Urinary bladder (tissue), 4 donors: ENCODE data around the gene TOP1. TPM values are rescaled to one million over a fixed set of nuclear protein-coding genes. Genes with fewer than 3 reads are reported as not detected.

ENCODE experiments used
- DNase-seq: peaks from one replicate; pipeline ENCODE4 v3.0.0-alpha.2; 2015; ENCODE audit errors: extremely low spot score
- H3K27ac ChIP-seq: one replicate; pipeline ENCODE4 v1.5.1; 2013; ENCODE audit warnings: low read depth, mild to moderate bottlenecking, moderate library complexity
- H3K36me3 ChIP-seq: one replicate; pipeline ENCODE4 v1.6.1; 2013; ENCODE audit warnings: mild to moderate bottlenecking, moderate library complexity; ENCODE audit not compliant: insufficient read depth
- H3K4me1 ChIP-seq: one replicate; pipeline ENCODE4 v1.6.1; 2013; ENCODE audit warnings: mild to moderate bottlenecking, moderate library complexity; ENCODE audit not compliant: insufficient read depth
- H3K4me3 ChIP-seq: one replicate; pipeline ENCODE4 v1.5.1; 2013; ENCODE audit warnings: low read depth, low read length
- WGBS: extraction: QIAGEN DNeasy Blood & Tissue Kit; methylation state at CpG from one replicate; pipeline ENCODE4 v1.1.7; 2013; 5-methylcytosine and 5-hydroxymethylcytosine counted together
- polyA plus RNA-seq: library from polyadenylated mRNA; stranded (reverse); fragments of 200-250 nt; gene quantifications from one replicate; pipeline ENCODE4 v1.2.3, GENCODE V29; 2013
- total RNA-seq: library from RNA; depleted of rRNA; stranded (reverse); fragments of >200 nt; gene quantifications from one replicate; pipeline ENCODE4 v1.2.3, GENCODE V29; 2014
- donor health status: healthy with polysubstance abuse.
- donor health status: healthy.

TOP1 gene
- total and polyA plus RNA-seq, 2 donors = 26.9 to 29.2 TPM

DNA sequence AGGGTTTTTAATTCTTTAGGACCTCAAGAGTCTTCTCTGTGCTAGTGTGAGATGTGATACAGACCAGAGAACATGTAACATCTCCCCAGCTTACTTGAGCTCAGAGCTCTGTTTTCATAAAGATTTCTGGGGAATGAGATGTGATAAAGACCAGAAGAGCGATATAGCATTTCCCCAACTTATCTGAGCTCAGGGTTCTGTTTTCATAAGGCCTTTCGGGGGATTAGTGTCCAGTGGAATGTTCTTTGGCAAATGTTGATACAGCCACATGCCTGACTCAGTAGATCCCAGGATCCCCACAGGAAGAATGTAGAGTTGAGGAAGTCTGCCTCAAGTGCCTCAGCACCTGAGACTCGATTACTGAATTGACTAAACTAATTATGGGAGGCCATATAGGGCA, 18.7 kb upstream of the TOP1 start:
- H3K36me3 ChIP-seq = no peaks in the 10 kb centered on the region
- H3K4me3 ChIP-seq = no peak overlapping the region
- no peak for DNase-seq
- H3K4me1 ChIP-seq = peaks cover 2% of the 10 kb centered on the region
- WGBS = 33% methylated on average over 3 of the region's 3 CpGs
- H3K27ac ChIP-seq = no peak overlapping the region

DNA sequence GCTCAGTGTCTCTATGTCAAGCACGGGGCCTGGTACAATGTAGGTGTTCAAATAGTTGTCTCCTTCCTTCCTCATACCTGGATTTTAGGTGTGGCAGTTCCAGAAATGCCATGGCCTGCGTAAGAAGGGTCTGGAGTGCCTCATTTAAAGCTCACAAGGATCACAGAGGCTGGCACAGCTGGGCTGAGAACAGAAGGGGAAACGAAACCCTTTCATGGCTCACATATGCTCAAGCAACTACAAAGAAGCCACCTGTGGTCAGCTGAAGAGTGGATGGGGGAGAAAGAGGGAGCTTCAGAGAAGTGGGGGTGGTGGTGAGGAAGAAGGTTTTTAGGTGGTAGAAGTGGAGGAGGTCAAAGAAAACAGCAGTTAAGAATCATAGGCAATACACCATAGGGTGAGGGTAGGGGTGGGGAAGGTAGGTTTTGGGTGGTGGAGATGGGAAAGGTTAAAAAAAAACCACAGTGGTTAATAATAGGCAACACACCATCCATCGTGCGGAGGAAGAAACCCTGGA, 17.0 kb upstream of the TOP1 start:
- peaks cover 2% of the 10 kb centered on the region for H3K4me1 ChIP-seq
- DNase-seq = no peak
- no peaks in the 10 kb centered on the region for H3K36me3 ChIP-seq
- H3K4me3 ChIP-seq = no peak overlapping the region
- 81% methylated on average over 5 of the region's 5 CpGs for WGBS
- no peak overlapping the region for H3K27ac ChIP-seq

DNA sequence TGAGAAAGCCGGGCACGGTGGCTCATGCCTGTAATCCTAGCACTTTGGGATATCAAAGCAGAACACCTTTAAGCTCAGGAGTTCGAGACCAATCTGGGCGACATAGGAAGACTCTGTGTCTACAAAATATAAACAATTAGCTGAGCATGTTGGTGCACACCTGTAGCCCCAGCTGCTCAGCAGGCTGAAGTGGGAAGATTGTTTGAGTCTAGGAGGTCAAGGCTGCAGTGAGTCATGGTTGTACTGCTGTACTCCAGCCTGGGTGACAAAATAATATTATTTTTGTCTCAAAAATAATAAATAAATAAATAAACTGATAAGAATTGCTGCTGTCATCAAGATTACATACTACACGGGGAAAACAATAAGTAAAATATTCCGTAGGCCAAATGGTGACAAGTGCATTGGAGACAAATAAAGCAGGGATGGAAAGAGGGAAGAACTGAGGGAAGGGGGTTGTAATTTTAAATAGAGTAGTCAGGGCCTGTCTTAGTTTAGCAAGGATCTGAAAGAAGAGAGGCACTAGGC, 14.0 kb upstream of the TOP1 start:
- Histone ChIP-seq H3K36me3 (no peaks in the 10 kb centered on the region), H3K27ac (no peak overlapping the region), H3K4me3 (no peak overlapping the region), H3K4me1 (no peaks in the 10 kb centered on the region)
- DNase-seq = no peak
- WGBS = 85% methylated on average over 6 of the region's 6 CpGs

DNA sequence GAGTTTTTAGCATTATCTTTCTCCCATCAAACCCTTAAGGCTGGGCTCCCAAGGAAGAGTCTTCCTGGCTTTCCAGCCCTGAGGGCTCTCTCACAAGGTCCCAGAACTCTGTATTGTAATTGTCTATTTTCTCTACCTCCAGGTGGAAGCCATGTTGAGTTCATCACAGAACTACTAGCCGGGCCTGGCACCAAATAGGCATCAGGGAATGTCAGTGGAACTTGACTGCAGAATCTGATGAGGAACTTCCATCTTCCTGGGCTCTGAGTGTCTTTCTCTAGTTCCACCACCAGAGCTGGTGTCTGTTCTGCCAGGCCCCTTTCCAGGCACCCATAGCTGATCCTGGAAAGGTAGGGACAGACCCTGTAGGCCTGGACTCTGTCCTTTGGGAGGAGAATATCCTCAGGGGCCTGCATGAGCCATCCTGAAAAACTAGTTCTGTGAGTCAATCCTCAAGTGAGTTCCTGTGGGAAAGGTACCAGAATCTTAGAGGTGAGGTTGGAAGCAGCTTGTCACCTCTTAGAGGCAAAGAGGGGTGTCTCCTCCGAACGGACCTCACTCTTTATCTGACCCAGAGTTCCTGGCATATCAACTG, 11.1 kb upstream of the TOP1 start:
- DNase-seq = no peak
- H3K36me3 ChIP-seq = no peaks in the 10 kb centered on the region
- 83% methylated on average over 3 of the region's 3 CpGs for WGBS
- no peak overlapping the region for H3K4me3 ChIP-seq
- no peak overlapping the region for H3K27ac ChIP-seq
- no peaks in the 10 kb centered on the region for H3K4me1 ChIP-seq

DNA sequence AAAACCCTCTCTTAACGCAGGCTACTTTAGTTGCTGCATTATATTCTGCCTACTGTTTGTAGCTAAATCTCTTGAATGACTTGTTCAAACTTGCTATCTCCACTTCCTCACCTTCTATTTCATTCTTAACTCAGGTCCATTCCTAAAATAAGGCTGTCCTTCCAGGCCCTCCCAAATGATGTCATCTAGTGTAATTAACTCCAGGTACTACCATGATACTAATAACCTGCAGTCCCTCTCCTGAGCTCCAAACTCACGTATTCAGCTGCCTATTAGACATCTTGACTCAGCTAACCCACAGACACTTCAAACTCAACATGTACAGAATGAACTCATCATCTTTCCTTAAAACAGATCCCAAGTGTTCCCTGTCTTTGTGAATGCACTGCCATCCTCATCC, 10.5 kb upstream of the TOP1 start:
- Histone ChIP-seq H3K4me3 (no peak overlapping the region), H3K36me3 (no peaks in the 10 kb centered on the region), H3K4me1 (no peaks in the 10 kb centered on the region), H3K27ac (no peak overlapping the region)
- 82% methylated on average over 2 of the region's 2 CpGs for WGBS
- no peak for DNase-seq

DNA sequence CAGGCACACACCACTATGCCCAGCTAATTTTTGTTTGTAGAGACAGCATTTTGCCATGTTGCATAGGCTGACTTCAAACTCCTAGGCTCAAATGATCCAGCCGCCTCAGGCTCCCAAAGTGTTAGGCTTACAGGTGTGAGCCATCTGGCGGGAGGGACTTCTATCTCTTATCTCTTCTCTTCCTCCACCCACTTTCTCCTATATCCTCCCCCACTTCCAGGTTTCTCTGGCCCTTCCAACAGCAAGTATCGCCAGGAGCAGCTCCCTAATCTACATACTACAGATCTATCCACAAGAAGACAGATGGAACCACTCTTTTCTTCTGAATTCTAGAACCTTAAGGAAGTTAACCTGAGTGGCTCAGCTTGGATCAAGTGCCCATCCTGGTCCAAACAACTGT, 5.1 kb upstream of the TOP1 start:
- no peak for DNase-seq
- H3K4me3 ChIP-seq = no peak overlapping the region
- no peak overlapping the region for H3K27ac ChIP-seq
- WGBS = 80% methylated on average over 3 of the region's 3 CpGs
- H3K4me1 ChIP-seq = no peaks in the 10 kb centered on the region
- H3K36me3 ChIP-seq = no peaks in the 10 kb centered on the region

DNA sequence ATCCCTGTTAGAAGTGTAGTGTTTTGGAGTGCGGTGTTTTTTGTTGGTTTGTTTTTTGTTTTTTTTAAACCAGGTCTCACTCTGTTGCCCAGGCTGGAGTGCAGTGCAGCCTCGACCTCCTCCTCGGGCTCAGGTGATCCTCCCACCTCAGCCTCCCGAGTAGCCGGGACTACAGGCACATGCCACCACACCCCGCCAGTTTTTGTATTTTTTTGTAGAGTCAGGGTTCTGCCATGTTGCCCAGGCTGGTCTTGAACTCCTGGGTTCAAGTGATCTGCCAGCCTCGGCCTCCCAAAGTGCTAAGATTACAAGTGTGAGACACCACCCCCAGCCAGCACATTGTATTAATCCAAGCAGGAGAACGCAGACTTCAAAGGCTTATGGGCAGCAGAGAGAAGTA, 1.3 kb upstream of the TOP1 start:
- H3K27ac ChIP-seq = no peak overlapping the region
- WGBS = 85% methylated on average over 8 of the region's 8 CpGs
- H3K36me3 ChIP-seq = no peaks in the 10 kb centered on the region
- H3K4me1 ChIP-seq = peaks cover 3% of the 10 kb centered on the region
- no peak overlapping the region for H3K4me3 ChIP-seq
- DNase-seq = no peak

DNA sequence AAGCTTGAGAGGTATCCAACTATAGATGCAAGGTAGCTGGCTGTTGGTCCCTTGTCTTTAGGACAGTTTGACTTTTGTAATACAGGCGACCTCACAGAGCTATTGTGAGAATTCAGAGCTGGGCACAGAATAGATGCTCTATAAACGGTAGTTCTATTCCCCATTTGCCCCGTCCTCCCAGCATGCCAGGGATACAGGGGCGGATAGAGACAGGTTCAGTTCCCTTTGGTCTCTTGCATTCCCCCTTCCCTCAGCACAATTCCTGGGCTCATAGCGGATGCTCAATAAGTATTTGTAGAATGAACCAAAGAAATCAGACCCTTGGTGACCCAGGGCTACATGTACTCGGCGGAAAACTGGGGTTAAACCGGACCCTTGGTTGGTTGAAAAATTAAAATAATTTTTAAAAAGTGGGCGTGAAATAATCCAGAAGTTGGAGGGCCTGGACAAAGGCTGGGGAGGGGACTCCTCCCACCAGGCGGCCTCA, 707 bp upstream of the TOP1 start:
- no peak for DNase-seq
- Histone ChIP-seq H3K27ac (no peak overlapping the region), H3K4me3 (no peak overlapping the region), H3K36me3 (no peaks in the 10 kb centered on the region), H3K4me1 (peaks cover 5% of the 10 kb centered on the region)
- 29% methylated on average over 10 of the region's 10 CpGs for WGBS

DNA sequence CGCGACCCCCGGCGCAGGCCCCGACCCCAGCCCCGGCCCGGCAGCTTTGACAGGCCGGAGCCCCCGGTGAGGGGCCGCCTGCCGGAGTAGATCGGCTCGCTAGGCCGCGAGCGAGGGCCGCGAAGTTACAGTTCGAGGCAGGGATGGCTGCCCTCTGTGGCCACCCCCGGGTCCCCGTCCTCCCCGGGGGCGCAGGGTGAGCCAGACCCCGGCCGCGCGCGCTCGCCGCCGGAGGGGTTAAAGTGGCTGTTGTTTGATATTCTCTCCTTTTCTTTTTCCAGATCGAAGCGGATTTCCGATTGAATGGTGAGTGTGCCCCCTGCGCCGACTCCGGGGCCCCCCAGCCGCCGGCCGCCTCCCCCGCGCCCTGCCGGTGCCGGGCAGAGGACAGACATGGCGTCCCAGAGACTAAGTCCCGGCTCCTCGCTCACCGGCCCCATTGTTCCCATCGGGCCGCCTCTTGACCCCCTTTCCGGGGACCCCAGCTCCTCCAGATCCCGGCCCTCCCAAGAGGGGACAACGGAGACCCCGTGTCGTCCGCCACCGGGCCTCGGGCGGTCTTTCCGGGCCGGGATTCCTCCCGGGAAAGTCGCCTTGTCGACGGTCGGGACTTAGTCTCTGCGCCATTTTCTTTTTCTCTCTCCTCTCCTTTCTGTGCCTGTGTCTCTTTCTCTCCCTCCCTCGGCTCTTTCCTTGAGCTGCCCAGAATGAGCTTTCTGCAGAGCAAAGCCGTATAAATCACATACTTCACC, 704 bp downstream of the TOP1 start:
- peaks cover 5% of the 10 kb centered on the region for H3K4me1 ChIP-seq

DNA sequence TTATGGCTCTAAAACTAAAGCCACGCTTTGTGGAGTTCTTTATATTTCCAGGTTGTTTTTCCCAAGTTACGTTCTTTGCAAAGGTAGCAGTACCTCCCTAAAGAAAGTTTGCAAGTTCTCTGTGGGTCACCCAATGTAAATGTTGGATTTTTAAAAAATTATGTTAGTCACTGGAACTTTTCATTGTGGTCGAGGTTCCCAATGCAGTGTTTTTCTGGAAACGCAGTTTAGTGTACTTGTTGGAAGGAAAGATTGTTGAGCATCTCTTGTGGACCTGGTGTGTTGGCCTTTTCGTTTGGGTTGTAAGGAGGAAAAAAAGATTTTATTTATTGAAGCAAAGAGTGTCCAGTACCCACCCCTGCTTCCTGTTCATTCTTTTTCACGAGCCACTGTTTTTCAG, 1.4 kb downstream of the TOP1 start:
- H3K4me1 ChIP-seq = peaks cover 5% of the 10 kb centered on the region
- 10% methylated on average over 6 of the region's 6 CpGs for WGBS
- no peak overlapping the region for H3K27ac ChIP-seq

More for the DNA sequence above, 704 bp downstream of the TOP1 start:
- no peaks in the 10 kb centered on the region for H3K36me3 ChIP-seq
- peak overlapping the region; percentile 98 for H3K4me3 ChIP-seq
- H3K27ac ChIP-seq = peak overlapping the region; percentile 98
- DNase-seq = no peak
- under 1% methylated on average over 69 of the region's 69 CpGs for WGBS

DNA sequence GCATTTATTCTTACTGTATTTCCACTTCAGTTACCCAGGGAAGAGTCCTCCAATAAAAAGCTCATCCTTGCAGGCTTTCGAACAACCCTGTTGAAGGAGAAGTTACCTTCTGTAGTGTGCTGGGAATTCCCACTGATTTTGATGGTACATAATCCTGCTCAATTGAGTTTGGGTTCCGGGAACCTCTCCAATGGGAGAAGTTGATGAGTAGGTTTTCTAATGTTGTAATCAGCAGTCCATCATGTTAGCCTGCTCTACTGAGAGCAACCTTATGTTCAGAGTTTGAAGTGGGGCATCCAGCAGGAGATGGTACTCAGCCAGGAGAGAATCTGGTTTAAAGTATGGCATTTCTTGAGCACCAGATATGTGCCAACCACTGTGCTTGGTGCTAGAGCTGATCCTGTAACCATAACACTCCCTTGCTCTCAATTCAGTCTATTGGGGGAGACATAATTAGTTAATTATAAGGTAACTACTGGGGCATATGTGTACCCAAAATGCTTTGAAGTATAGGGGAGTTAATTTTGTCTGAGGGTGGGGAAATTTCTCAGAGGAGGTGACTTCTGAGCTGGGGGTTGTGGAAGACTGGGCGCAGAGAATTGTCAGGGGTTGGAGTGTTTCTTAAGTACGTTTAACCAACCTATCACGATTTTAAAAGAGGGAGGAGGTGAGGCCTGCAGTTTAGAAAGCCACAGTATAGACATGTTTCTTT, 2.1 kb downstream of the TOP1 start:
- Histone ChIP-seq H3K4me1 (peaks cover 5% of the 10 kb centered on the region), H3K4me3 (peak overlapping the region; percentile 98), H3K36me3 (no peaks in the 10 kb centered on the region), H3K27ac (no peak overlapping the region)
- no peak for DNase-seq
- WGBS = 44% methylated on average over 5 of the region's 5 CpGs

More for the DNA sequence above, 1.4 kb downstream of the TOP1 start:
- peak overlapping the region; percentile 98 for H3K4me3 ChIP-seq
- H3K36me3 ChIP-seq = no peaks in the 10 kb centered on the region
- DNase-seq = no peak

DNA sequence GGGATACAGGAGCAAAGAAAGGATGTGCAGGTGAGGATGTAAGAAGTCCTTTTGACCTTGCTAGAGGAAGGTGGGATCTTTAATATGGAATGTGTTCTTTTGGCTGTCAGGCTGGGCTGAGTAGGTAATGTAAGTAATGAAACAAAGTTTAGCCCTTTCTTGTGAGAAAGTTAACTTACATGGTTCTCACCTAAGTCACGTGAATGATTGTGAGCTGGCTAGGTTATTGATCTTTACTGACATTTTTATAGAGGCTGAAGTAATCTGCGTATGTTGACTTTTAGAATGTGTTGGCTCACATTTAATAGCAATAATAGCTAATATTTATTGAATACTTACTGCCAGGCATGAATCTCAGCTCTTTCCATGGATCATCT, 2.6 kb downstream of the TOP1 start:
- DNase-seq = no peak
- 70% methylated on average over 2 of the region's 2 CpGs for WGBS
- peak overlapping the region; percentile 98 for H3K4me3 ChIP-seq
- no peak overlapping the region for H3K27ac ChIP-seq
- H3K4me1 ChIP-seq = peaks cover 5% of the 10 kb centered on the region
- no peaks in the 10 kb centered on the region for H3K36me3 ChIP-seq

DNA sequence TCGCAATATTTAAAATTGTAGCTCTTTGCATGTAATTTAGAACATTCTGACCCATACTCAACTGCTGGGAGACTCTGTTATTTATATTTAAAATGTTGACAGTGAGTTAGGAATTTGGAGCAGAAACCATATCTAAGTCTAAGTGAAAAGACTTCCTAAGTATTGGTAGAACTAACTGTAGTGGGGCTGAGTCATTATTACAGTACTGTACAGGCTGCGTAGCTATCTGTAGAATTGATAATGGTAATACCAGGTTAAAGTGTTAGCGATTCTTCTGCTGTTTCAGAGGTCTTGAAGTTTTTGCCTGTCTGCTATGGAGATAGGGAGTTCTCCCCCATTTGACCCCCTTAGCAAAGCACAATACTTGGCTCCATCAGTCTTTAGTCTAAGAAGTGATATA, 3.6 kb downstream of the TOP1 start:
- no peak for DNase-seq
- Histone ChIP-seq H3K27ac (no peak overlapping the region), H3K36me3 (no peaks in the 10 kb centered on the region), H3K4me3 (no peak overlapping the region), H3K4me1 (peaks cover 5% of the 10 kb centered on the region)
- WGBS = 82% methylated on average over 3 of the region's 3 CpGs
